Right hindlimb (tissue), 1 donor: Measurements from ENCODE around the gene STIL.
"Not testable (repeated sequence)": the region's sequence is repeated elsewhere in the genome, so short reads cannot be mapped to it uniquely, and the experiment has no call there.

Experiments used
- DNase-seq: peaks from one replicate; pipeline ENCODE4 v3.0.0-alpha.2; 2018

Gene STIL

GRCh38 chr1:47313915-47314664 is at the start of gene STIL:
TSS of gene STIL (minus strand) at chr1:47314147. CDS start at chr1:47310319, 3,828 bp downstream.
- peak; percentile 99 for DNase-seq

- no peak for DNase-seq
These were observed 48.9 kb upstream of the STIL start for GRCh38 chr1:47362828-47363227.

GRCh38 chr1:47361380-47361779 is 47.4 kb upstream of the STIL start:
- DNase-seq: no peak

- DNase-seq: no peak
These were observed 37.4 kb upstream of the STIL start for GRCh38 chr1:47351305-47351704.

DNA sequence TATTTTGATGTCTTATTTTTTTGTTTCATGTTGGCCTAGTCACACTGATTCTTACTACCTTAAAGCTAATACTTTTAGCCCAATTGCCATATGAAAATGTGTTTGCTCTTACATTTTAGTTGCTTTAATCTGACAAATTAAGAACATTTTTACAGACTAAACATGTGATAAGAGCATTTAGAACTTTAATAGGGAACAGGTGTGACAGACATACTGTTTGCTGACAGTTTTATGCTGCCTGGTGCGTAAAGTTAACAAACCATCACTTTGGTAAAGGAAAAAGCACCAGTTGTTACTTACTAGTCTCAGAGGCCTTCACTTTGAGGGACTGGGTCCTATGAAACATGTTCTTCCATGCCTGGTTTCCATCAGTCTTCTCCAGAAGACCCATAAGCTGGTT is 34.3 kb upstream of the STIL start:
- no peak for DNase-seq

- no peak for DNase-seq
These were observed 33.8 kb upstream of the STIL start for GRCh38 chr1:47347735-47348134.

GRCh38 chr1:47346979-47347378 is 33.0 kb upstream of the STIL start:
- DNase-seq: not testable (repeated sequence)

DNA sequence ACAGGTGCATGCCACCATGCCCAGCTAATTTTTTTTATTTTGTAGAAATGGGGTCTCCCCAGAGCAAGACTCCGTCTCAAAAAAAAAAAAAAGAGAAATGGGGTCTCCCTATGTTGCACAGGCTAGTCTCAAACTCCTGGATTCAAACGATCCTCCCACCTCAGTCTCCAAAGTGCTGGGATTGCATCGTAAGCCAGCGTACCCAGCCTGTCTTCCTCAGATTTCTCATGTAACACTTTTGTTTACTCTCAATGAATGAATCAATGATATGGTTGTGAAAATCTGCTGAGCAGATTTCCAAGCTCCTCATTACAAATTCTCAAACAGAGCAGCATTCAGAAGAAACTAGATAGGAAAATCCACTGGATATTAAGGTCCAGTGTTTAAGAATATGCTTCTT is 26.3 kb upstream of the STIL start:
- no peak for DNase-seq

- no peak for DNase-seq
These were observed 24.5 kb upstream of the STIL start for GRCh38 chr1:47338249-47339077.

GRCh38 chr1:47337350-47337749 is 23.4 kb upstream of the STIL start:
- no peak for DNase-seq

DNA sequence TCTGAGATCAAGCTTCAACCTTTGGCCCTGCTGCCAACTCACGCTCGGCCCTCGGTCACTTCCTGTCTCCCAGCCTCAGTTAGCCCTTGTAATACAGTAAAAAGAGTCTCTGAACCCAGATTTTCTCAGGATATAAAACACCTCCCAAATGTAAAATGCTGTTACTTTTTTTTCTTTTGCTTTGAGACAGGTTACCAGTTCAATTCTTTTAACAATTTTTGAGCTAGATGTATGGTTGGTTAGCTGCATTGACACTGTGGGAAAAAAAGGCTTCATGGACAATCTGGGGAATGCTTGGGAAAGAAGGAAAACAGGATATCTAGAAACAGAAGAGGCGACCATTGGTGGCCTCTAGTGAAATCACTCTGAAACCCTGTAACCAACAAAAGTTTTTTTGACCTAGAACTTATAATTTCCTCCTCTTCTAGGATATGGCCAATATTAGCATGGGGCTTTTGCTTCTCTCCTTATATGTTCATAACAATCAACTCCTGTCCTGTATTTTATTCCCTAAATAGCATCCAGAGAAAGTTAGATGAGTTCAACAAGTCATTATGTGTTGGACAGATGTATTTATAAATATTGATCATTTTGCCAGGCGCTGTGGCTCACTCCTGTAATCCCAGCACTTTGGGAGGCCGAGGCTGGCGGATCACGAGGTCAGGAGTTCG is 21.0 kb upstream of the STIL start:
- DNase-seq: no peak

DNA sequence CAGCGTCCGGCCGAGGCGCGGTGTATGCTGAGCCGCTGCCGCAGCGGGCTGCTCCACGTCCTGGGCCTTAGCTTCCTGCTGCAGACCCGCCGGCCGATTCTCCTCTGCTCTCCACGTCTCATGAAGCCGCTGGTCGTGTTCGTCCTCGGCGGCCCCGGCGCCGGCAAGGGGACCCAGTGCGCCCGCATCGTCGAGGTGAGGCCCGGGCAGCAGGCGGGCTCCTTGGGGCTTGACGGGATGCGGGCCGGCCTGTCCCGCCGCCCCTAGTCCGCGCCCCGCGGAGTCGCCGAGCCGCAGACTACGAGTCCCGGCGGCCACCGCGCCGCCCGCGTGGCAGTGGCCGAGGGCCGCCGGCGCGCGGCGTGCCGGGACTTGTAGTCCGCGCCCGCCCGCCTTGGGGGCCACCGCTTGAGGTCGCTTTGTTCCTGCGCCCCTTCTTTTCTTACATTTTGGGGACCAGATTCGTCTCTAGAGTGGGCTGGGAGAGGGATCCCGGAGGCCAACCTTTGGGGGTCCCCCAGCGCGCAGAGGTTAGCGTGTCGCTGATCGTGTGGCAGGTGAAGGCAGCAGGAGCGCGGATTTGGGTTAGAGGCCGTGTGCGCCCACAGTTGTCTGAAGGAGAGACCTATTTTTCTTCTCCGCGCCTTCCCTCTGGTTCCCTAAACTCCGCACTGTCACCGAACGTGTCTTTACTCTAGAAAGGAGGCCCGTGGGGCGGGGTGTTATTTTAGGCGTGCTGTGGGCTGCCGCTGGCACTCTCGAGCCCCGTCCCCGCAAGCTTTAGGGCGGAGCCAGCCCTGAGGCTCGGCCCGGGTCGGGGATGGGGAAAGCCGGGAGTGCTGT is 20.2 kb upstream of the STIL start:
- peak; percentile 84 for DNase-seq

DNA sequence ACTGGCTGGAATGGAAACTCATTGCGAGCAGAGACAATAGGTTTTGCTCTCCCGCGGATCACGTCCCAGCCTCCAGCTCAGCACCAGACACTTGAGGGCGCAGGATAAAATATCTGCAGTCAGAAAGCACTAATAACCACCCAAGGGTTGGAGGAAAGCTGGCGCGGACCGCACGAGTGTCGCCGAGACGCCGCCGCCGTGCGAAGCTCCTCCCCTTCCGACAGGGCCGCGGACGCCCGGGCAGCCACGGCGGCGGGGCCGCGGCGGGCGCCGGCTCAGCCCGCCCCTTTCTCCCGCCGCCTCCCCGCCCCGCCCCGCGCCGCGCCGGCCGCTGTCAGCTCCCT is 19.6 kb upstream of the STIL start, which contains the start of gene CMPK1:
TSS of gene CMPK1 (plus strand) at position 213 of the 344 bp plus-strand sequence. CDS start 156 bp downstream, outside the sequence.
- DNase-seq: peak; percentile 89

DNA sequence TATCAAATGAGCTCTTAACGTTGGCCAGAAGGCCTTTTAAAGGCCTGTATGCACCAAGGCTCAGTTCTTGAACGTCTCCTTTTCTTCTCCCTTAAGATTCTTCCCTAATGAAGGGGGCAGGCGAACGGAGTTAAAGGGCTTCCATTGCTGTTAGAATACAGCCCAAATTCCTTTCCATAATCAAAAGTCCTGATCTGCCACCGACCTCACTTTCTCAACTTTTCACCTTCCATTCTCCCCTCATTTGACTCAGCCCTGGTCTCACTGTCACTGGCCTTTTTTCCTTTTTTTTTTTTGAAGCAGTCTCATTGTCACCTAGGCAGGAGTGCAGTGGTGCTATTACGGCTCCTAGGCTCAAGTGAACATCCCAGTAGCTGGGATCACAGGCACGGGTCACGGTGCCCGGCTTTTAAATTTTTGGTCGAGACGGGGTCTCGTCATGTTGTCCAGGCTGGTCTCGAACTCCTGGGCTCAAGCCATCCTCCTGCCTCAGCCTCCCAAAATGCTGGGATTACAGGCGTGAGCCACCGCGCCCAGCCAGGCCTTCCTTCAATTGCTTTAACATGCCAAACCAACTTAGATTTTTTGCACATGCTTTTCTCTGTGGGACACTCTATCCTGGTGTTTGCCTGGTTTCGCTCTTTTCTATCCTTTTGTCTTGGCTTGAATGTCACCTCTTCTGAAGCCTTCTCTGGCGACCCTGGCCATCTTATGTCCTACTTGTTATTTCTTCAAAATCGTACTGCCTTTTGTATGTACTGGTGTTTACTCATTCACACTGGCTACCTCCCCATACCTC is 19.0 kb upstream of the STIL start:
- DNase-seq: no peak

GRCh38 chr1:47331875-47332274 is 17.9 kb upstream of the STIL start:
- DNase-seq: no peak

- no peak for DNase-seq
These were observed 16.3 kb upstream of the STIL start for GRCh38 chr1:47330212-47330611.

GRCh38 chr1:47328992-47329391 is 15.0 kb upstream of the STIL start:
- DNase-seq: no peak

DNA sequence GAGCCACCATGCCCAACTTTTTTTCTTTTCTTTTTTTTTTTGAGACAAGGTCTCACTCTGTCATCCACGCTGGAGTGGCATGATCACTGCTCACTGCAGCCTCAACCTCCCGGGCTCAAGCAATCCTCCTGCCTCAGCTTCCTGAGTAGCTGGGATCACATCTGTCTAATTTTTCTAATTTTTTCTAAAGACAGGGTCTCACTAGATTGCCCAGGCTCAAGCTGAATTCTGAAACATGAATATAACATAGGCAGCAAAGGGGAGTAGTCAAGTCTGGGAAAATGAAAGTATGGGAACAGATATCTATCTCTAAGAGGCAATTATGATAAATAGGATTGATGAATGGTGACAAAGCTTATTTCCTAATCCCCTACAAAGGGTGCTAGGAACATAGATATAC is 12.3 kb upstream of the STIL start:
- no peak for DNase-seq

DNA sequence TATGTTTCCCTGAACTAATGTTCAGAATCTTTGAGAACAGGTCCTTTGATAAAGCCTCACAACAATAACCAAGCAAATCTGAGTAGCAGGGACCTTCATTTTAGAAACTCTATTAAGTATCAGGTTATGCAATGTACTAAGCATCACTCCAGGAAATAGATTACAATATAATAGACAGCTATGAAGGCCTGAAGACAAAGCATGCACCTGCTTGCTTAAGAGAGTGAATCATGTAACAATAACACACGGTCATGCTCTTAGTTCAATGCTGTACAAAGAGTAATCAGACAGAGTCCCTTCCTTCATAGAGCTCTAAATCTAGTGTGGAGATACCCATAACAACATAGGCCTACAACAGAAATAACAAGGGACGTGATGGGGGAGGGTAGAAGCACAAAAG is 11.6 kb upstream of the STIL start:
- no peak for DNase-seq

- DNase-seq: no peak
These were observed 10.7 kb upstream of the STIL start for GRCh38 chr1:47324682-47325081.

DNA sequence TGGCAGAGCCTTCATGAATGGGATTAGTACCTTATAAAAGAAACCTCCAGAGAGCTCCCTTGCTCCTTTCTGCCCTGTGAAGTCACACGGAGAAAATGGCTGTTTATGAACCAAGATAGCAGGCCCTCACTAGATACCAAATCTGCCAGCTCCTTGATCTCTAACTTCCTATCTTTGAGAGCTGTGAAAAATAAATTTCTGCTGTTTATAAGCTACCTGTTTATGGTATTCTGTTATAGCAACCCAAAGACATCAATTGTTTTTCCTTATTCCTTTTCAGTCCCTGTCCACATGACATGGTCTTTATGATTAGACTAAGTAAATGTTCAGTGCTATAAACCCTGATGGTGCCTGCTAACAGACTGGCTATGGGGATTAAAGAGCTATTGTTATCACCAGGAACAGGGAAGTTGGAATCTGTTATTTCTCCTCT is 9.7 kb upstream of the STIL start:
- DNase-seq: no peak

DNA sequence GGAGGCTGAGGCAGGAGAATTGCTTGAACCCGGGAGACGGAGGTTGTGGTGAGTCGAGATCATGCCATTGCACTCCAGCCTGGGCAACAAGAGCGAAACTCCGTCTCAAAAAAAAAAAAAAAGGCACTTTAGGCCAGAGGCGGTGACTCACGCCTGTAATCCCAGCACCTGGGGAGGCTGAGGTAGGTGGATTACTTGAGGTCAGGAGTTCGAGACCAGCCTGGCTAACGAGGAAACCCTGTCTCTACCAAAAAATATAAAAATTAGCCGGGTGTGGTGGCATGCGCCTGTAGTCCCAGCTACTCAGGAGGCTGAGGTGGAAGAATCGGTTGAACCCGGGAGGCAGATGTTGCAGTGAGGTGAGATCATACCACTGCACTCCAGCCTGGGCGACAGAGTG is 6.0 kb upstream of the STIL start:
- not testable (repeated sequence) for DNase-seq
